CD4-positive, alpha-beta T cell (primary cell): Measurements from ENCODE around the gene PBX1. TPM values are rescaled to one million over a fixed set of nuclear protein-coding genes. Genes with fewer than 3 reads are reported as not detected.

Experiments
- ATAC-seq: fragments of 200-7000 bp; cut with Tn5 transposase; one replicate; pipeline ENCODE4 v1.10.0; 2022; ENCODE audit warnings: mild to moderate bottlenecking; ENCODE audit not compliant: poor library complexity
- CTCF ChIA-PET: fragments of 350-600 bp; sonication (Branson Sonifier 250); formaldehyde crosslinking; loops from one replicate; lab custom pipeline; 2021; ENCODE audit warnings: antibody characterized with exemption, inconsistent platforms; lab: Charles Lee
- POLR2A ChIA-PET: fragments of 350-600 bp; sonication (Branson Sonifier 250); formaldehyde crosslinking; loops from one replicate; lab custom pipeline; 2021; ENCODE audit warnings: antibody characterized with exemption, inconsistent platforms; lab: Charles Lee
- DNase-seq, 14 experiments: peaks; one replicate each; pipeline ENCODE4 v3.0.0-alpha.2; 2013 to 2020; ENCODE audit warnings: mixed read lengths in 2 of 14
- H3K27ac ChIP-seq, 2 donors: one replicate each; pipeline versions ENCODE4 v1.5.1 to v1.7.0; 2013; ENCODE audit warnings: low read length in 2 of 2, low read depth in 1 of 2, mild to moderate bottlenecking in 1 of 2
- H3K27me3 ChIP-seq, 2 experiments: 1 replicate in 1 of 2; 2 replicates in 1 of 2; pipeline versions ENCODE4 v1.6.1 to v1.7.0; 2013; ENCODE audit warnings: low read length in 2 of 2, control low read depth in 1 of 2, mild to moderate bottlenecking in 1 of 2, moderate library complexity in 1 of 2; ENCODE audit not compliant: insufficient read depth in 2 of 2, control insufficient read depth in 1 of 2
- H3K36me3 ChIP-seq: one replicate; pipeline ENCODE4 v1.6.1; 2013; ENCODE audit warnings: low read length, control low read depth; ENCODE audit not compliant: insufficient read depth
- H3K4me1 ChIP-seq: one replicate; pipeline ENCODE4 v1.6.1; 2013; ENCODE audit warnings: low read length, control low read depth; ENCODE audit not compliant: insufficient read depth
- H3K4me3 ChIP-seq: one replicate; pipeline ENCODE4 v1.5.1; 2013; ENCODE audit warnings: mild to moderate bottlenecking, low read length, moderate library complexity
- H3K9me3 ChIP-seq, 2 experiments: 1 replicate in 1 of 2; 2 replicates in 1 of 2; pipeline versions ENCODE4 v1.6.1 to v1.7.0; 2013; ENCODE audit warnings: low read length in 2 of 2, mild to moderate bottlenecking in 2 of 2, control low read depth in 1 of 2, moderate library complexity in 1 of 2; ENCODE audit not compliant: control insufficient read depth in 1 of 2, insufficient read depth in 1 of 2
- H3K27ac Mint-ChIP-seq: one replicate; pipeline ENCODE4 v1.8.0; 2020; ENCODE audit warnings: mixed read lengths
- H3K27me3 Mint-ChIP-seq: one replicate; pipeline ENCODE4 v1.8.0; 2021; ENCODE audit warnings: mixed read lengths
- H3K36me3 Mint-ChIP-seq: one replicate; pipeline ENCODE4 v1.8.0; 2021; ENCODE audit warnings: low read depth, mixed read lengths
- H3K4me1 Mint-ChIP-seq: one replicate; pipeline ENCODE4 v1.8.0; 2021; ENCODE audit warnings: low read depth, mixed read lengths
- H3K4me3 Mint-ChIP-seq: one replicate; pipeline ENCODE4 v1.8.0; 2020; ENCODE audit warnings: mild to moderate bottlenecking, mixed read lengths
- H3K9me3 Mint-ChIP-seq: one replicate; pipeline ENCODE4 v1.8.0; 2020; ENCODE audit warnings: mixed read lengths
- CTCF ChIP-seq: fragments of 200-600 bp; IDR thresholded peaks from one replicate; pipeline ENCODE4 v1.8.0; 2022; ENCODE audit warnings: antibody characterized with exemption, mild to moderate bottlenecking
- intact Hi-C, 2 experiments: fragments of 100-400 bp; cut with DNase I in 1 of 2; cut with micrococcal nuclease in 1 of 2; formaldehyde crosslinking; loops; one replicate each; pipeline versions ENCODE4 v1.15.1 to v1.9.0; 2023 to 2025; cut with DNase I, micrococcal nuclease
- total RNA-seq, 174 experiments: library from RNA in 2 of 174; stranded (reverse) in 2 of 174; gene quantifications; one replicate each; pipeline ENCODE4 v1.2.3 and lab custom pipeline; 2021 to 2026

PBX1 gene
- total RNA-seq, 2 experiments from 2014 or later = 0.64 to 0.96 TPM

DNA sequence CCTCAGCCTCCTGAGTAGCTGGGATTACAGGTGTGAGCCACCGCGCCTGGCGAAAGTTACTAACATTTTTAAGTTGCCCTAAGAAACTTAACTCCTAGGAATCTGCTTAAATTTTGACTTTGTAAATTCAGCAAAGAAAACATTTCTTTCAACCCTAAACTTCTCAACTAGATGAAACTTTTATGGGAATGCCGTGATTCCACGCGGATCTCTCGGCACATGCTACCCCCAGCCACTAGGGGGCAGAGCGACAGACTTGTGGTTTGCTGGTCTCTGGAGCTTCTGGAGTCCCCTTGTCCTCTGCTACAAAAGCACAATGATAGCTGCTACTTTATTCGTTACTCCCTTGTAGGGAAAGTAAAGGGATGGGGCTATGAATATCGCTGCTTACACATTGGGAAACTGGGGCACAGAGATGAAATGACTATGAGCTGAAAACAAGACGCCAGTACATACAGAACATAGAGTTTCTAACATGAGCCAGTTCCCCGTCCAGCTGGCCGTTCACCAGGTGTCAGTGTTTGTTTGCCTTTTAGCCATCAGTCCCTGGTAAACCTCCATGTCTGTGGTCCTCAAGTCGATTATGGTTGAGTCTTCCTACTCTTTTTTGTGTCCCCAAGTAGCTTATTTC is 114.7 kb downstream of the PBX1 start:
- ATAC-seq = no peak
- Histone ChIP-seq H3K9me3 (peaks cover 0 to under 1% of the 10 kb centered on the region in 2 experiments), H3K27me3 (no peaks in the 10 kb centered on the region), H3K27ac (no peak overlapping the region), H3K4me3 (no peak overlapping the region), H3K36me3 (no peaks in the 10 kb centered on the region), H3K4me1 (no peaks in the 10 kb centered on the region)
- no peaks in the 10 kb centered on the region for H3K36me3 Mint-ChIP-seq
- POLR2A ChIA-PET = no interaction called here
- no peaks in the 10 kb centered on the region for H3K27me3 Mint-ChIP-seq
- peak in 1 of 14 experiments; percentile 7 for DNase-seq
- H3K27ac Mint-ChIP-seq = no peak overlapping the region
- CTCF ChIA-PET = no interaction called here
- H3K4me3 Mint-ChIP-seq = no peak overlapping the region
- TF ChIP-seq CTCF = no peak
- intact Hi-C loops = no loop called here
- no peaks in the 10 kb centered on the region for H3K4me1 Mint-ChIP-seq
- H3K9me3 Mint-ChIP-seq = peaks cover 2% of the 10 kb centered on the region

DNA sequence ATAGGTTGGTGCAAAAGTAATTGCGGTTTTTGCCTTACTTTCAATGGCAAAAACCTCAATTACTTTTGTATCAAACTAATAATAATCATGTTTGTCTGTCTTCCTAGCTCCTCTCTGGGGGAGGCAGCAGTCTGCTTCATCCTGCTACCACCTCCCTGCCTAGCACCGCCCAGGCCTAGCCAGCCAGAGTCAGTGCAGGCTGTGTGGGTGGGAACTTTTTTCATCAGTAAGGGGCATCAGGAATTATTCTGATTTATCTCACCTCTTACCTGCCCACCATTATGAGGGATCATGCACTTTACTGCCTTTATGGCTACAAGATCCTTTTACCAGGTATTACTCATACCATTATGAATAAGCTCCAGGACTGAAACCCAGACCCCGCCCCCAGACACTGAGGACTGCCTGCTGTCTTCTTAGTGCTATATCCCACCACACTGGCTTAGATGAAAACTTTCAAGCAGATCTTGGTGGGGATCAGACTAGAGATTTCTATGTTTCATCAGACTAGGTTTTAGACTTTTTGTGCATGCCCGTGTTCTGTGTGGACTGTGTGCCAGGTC is 116.4 kb downstream of the PBX1 start:
- H3K27me3 ChIP-seq = no peaks in the 10 kb centered on the region
- CTCF ChIA-PET = no interaction called here
- H3K36me3 Mint-ChIP-seq = no peaks in the 10 kb centered on the region
- no peak overlapping the region for H3K4me3 ChIP-seq
- TF ChIP-seq CTCF = no peak
- DNase-seq (no peak), ATAC-seq (no peak)
- H3K36me3 ChIP-seq = no peaks in the 10 kb centered on the region
- no peaks in the 10 kb centered on the region for H3K9me3 ChIP-seq
- POLR2A ChIA-PET = no interaction called here
- H3K27me3 Mint-ChIP-seq = no peaks in the 10 kb centered on the region
- H3K4me1 ChIP-seq = no peaks in the 10 kb centered on the region
- intact Hi-C loops = no loop called here
- no peak overlapping the region for H3K27ac ChIP-seq
- no peak overlapping the region for H3K4me3 Mint-ChIP-seq
- H3K4me1 Mint-ChIP-seq = no peaks in the 10 kb centered on the region
- no peaks in the 10 kb centered on the region for H3K9me3 Mint-ChIP-seq
- H3K27ac Mint-ChIP-seq = no peak overlapping the region

DNA sequence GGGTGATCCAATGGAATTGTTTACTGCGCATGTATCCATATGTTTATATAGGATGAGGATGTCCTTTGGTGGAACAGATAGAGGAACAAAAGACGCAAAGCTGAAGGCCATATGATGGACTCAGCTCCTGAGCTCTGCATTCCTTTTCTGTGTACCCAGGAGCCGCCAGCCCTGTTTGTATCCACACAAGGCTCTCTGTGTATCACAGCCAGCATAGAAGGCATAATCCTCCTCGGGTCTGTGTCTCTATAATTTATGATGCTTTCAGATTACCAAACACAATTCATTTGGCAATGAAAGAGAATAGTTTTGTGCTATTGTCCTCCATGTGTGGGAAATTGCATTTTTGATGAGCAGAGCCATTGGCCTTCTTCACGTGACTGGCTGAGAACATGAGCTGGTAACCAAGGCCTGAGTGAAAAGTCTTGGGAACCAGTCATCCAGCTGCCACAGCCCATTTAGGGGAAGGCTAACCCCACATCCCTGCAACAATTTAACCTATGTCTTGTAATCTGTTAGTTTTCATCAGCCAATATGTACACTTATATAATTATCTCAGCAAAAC is 119.2 kb downstream of the PBX1 start:
- Histone ChIP-seq H3K4me1 (no peaks in the 10 kb centered on the region), H3K27me3 (no peaks in the 10 kb centered on the region), H3K9me3 (no peaks in the 10 kb centered on the region), H3K4me3 (no peak overlapping the region), H3K27ac (no peak overlapping the region), H3K36me3 (no peaks in the 10 kb centered on the region)
- CTCF ChIA-PET = no interaction called here
- no peaks in the 10 kb centered on the region for H3K9me3 Mint-ChIP-seq
- DNase-seq (no peak), ATAC-seq (no peak)
- no peaks in the 10 kb centered on the region for H3K36me3 Mint-ChIP-seq
- no peaks in the 10 kb centered on the region for H3K27me3 Mint-ChIP-seq
- POLR2A ChIA-PET = no interaction called here
- H3K4me3 Mint-ChIP-seq = no peak overlapping the region
- no peak for TF ChIP-seq CTCF
- intact Hi-C loops = no loop called here
- no peaks in the 10 kb centered on the region for H3K4me1 Mint-ChIP-seq
- H3K27ac Mint-ChIP-seq = no peak overlapping the region
